ENCODE data around the gene FAM120A.
"Not testable (repeated sequence)": the region's sequence is repeated elsewhere in the genome, so short reads cannot be mapped to it uniquely, and the experiment has no call there.

The FAM120A gene, protein sequence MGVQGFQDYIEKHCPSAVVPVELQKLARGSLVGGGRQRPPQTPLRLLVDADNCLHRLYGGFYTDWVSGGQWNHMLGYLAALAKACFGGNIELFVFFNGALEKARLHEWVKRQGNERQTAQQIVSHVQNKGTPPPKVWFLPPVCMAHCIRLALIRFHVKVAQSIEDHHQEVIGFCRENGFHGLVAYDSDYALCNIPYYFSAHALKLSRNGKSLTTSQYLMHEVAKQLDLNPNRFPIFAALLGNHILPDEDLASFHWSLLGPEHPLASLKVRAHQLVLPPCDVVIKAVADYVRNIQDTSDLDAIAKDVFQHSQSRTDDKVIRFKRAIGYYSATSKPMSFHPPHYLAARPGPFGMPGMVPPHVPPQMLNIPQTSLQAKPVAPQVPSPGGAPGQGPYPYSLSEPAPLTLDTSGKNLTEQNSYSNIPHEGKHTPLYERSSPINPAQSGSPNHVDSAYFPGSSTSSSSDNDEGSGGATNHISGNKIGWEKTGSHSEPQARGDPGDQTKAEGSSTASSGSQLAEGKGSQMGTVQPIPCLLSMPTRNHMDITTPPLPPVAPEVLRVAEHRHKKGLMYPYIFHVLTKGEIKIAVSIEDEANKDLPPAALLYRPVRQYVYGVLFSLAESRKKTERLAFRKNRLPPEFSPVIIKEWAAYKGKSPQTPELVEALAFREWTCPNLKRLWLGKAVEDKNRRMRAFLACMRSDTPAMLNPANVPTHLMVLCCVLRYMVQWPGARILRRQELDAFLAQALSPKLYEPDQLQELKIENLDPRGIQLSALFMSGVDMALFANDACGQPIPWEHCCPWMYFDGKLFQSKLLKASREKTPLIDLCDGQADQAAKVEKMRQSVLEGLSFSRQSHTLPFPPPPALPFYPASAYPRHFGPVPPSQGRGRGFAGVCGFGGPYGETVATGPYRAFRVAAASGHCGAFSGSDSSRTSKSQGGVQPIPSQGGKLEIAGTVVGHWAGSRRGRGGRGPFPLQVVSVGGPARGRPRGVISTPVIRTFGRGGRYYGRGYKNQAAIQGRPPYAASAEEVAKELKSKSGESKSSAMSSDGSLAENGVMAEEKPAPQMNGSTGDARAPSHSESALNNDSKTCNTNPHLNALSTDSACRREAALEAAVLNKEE

DNA sequence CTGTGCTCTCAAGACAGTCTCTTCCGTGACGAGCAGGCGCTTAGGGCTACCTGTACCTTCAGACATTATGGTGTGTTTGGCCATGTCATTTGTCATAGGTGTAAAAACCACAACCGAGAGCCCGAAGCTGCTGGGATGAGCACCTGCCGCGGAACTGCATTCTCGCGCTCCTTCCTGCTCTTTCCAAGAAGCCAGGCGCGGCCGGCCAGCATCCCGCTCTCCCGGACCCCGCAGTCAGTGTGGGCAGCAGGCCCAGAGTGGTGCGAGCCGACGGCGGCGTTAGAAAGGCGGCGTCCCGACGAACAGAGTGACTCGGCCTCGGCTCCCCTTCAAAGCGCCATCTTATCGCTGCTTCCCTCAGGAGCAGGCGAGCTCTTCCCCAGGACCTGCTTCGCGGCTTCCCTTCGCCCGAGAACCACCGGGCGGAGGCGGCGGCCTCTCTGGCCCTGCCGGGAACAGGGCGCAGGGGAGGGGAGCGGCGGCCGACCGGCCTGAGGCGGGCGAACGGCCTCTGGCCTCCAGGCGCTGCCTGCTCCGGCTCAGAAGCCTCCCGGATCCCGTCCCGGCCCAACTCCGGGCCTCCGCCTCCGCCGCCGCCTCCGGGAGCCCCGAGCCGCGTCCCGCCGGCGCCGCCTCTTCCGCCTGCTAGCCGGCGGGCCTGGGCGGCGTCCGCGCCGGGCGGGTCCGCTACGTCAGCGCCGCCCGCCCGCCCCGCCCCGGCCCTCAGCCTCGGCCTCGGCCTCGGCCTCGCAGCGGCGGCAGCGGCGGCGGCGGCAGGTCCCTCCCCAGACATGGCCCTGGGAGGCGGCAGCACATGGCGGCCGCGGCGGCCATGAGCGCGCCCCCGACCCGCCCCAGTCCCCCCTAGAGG is at the start of gene FAM120A:
FAM120A (plus strand) TSS at position 741 of the 871 bp plus-strand sequence. CDS start 231 bp downstream, outside the sequence.
- peak; percentile 73 for DNase-seq

DNA sequence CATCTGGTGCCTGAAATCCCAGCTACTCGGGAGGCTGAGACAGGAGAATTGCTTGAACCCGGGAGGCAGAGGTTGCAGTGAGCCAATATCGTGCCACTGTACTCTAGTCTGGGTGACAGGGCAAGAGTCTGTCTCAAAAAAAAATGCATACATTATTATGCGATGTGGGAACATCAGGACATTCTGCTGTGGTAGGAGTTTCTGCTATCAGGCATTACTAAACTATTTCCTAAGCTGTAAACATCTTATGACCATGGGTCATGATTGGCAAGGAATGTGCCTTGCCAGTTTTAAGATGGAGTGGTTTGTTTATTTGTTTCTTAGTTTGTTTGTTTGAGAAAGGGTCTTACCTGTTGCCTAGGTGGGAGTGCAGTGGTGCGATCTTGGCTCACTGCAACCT is 45.1 kb upstream of the FAM120A start:
- no peak for DNase-seq

DNA sequence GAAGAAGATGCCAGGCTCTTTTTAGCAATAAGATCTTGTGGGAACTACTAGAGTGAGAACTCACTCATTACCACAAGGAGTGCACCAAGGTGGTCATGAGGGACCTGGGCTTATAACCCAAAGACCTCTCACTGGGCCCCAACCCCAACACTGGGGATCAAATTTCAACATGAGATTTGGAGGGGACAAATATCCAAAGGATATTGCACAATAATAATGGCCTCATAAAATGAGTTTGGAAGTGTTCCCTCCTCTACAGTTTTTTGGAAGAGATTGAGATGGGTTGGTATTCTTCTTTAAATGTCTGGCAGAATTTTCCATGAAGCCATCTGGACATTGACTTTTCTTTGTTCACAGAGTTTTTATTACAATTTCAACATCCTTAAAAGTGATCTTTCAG is 38.0 kb upstream of the FAM120A start:
- DNase-seq: no peak

DNA sequence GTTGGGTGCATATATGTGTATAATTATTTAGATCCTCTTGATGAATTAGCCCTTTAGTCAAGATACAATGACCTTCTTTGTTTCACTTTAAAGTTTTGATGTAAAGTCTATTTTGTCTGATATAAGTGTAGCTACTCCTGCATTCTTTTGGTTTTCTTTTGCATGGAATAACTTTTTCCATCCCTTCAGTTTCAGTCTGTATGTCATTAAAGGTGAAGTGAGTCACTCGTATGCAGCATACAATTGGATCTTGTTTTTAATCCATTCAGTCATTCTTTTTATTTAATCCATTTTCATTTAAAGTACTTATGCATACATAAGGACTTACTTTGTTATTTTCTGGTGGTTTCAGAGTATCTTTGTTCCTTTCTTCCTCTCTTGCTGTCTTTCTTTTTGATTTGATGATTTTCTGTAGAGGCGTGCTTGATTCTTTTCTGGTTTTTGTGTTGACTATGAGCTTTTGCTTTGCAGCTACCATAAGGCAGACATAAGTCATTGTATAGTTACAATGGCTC is 36.3 kb upstream of the FAM120A start:
- no peak for DNase-seq

DNA sequence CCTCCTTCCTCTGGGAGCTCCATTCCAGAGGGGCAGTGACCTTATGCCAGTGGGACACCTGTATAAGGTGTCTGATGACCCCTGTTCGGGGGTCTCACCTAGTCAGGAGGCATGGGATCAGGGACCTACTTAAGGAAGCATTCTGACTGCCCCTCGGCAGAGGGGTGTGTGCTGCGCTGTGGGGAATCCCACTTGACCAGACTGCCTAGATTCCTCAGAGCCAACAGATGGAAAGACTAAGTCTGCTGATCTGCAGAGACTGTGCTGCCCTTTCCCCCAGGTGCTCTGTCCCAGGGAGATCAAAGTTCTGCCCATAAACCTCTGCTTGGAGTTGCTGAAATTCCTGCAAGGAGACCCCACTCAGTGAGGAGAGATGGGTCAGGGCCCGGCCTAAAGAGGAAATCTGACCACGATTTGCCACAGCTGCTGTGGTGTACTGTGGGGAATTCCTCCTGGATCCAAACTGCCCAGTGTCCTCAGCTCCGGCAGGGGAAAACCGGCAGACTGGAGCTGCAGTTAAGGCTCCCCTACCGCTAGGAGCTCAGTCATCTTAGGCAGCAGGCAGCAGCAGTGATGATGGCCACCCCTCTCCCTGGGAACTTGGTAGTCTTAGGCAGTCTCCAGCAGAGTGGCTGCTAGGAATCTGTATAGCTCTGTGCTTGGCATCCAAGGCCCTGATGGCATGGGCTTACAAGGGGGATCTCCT is 34.8 kb upstream of the FAM120A start:
- no peak for DNase-seq

DNA sequence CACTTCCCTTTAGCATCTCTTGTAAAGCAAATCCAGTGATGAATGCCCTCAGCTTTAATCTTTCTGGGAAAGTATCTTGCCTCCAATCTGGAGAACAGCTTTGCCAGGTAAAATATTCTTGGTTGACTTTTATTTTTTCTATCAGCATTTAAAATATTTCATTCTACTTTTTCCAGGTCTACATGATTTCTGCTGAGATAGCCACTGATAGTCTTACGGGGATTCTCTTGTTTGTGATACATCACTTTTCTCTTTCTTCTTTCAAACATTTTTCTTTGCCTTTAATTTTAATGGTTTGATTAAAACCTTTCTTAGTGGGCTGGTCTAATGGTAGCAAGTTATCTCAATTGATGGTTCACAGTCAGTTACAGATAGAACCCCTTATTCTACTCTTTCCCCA is 33.9 kb upstream of the FAM120A start:
- no peak for DNase-seq

DNA sequence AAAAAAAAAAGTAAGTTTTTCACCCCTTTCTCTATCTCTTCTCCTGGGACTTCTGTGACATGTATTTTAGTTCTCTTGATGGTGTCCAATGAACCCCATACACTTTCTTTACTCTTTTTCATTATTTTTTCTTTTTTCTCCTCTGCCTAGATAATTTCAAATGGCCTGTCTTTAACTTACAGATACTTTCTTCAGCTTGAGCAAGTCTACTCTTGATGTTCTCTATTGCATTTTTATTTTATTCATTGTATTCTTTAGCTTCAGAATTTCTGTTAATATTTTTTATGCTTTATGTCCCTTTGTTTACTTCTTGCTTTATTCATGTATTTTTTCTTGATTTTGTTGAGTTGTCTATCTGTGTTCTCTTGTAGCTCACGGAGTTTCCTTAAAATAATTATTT is 32.5 kb upstream of the FAM120A start:
- DNase-seq: no peak

DNA sequence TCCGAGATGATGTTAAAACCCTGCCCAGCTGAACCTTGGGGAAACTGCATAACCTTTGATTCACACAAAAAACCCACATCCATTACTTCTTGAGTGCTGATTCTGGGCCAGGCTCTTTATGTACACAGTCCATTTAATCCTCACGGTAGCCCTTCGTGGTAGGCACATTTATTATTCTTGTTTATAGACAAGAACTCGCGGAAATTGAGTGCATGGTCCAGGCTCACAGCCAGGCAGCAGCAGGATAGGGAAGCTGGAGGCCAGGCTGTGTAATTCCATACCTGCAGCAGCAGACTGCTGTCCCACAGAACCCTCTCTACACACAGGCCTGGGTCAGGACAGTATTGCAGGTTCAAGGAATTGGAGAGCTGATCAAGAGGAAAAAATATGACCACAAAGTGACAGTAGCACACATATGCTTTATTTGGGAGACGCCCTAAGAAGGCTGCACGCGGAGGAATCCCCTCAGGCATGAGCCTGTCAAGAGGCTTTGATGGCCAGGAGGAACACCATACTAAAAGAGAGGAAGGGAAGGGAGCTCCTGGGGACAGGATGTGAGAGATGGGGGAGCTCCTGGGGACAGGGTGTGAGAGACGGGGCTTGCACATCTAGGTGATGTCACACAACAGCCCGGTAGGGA is 28.4 kb upstream of the FAM120A start:
- no peak for DNase-seq

DNA sequence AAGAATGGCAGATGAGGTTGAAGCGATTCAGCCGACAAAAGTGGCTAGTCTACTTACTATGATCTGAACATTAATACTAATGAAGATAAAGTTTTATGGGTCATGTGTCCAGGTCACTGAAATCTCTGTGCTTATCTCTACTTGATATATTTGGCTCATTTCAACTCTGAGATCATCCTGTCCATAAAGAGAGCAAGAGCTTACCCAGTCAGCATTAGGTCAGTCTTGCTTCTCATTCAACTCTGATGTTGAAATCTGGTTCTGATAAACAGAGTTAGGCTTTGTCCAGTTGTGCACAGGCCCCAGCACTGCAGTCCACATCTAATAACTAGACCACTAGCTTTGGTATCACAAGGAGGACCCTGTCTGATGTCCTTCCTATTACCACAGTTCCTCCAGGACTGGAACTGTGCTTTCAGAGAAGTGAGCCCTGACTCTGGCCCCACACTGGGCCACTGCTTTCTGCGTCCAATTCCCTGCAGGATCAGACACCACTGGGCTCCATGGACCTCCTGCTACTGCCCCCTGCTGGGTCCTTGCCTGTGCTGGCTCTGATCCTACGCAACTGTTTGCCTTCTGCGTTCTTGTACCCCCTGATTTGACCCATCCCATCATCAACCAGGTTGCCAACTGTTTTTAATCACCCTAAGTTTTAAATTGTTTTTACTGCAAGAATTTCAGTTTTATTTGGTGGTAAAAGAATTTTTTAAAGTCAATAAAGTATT is 23.7 kb upstream of the FAM120A start:
- no peak for DNase-seq

DNA sequence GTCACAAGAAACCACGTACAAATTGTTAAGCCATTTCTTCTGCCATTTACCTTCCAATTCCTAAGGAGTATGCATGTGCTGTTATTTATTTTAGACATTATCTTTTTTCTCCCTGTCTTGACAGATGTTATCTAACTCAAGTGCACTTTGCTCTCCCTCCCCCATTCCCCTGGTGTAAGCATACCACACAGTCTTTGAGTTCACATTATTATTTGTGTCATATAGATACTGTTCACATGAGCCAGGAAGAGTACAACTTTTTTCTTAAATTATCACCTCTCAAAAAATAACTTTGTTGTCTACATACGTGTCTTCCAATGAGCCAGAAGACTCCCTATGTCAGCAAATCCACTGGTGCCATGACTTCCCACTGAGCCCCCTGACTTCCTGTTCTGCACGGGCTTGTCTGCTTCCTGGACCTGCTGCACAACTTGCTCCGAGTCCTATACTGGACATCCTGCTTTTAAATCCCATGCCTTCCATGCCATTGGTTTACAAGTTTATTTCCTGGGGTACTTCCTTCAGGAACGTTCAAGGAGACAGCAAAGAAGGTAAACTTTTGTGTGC is 19.9 kb upstream of the FAM120A start:
- no peak for DNase-seq

DNA sequence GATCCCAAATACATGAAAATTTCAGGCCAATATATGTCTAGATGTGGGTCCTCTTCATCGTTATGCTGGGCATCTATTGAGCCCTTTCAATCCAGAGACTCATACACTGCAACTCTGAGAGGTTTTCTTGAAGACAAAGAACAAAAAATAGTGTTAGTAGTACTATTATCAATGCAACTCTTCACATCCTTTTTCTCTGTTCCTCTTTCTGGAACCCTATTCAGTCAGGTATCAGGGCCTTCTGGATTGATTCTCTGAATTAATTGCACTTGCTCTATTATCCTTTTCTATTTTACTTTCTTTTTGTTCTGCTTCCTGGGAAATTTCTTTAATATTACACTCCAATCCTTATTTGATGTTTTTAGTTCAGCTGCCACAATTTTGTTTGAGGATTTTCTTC is 18.5 kb upstream of the FAM120A start:
- no peak for DNase-seq

DNA sequence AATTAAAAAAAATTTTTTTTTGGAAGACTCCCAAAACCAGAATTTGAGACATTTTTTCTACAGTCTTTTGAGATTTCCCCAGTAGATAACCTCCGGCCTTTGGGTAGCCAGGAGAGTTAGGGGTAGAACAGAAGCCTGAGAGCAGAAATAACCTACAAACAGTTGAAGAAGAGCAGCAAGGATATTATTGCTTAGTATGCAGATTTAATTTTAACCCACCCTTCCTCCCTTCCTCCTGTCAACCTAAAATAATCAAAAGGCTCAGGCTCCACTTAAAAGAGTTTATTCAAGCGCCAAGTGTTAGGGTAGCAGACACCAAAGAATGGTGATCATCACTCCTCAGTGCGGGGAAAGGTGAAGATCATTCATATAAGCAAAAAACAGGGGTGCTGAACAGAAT is 17.4 kb upstream of the FAM120A start:
- DNase-seq: no peak

DNA sequence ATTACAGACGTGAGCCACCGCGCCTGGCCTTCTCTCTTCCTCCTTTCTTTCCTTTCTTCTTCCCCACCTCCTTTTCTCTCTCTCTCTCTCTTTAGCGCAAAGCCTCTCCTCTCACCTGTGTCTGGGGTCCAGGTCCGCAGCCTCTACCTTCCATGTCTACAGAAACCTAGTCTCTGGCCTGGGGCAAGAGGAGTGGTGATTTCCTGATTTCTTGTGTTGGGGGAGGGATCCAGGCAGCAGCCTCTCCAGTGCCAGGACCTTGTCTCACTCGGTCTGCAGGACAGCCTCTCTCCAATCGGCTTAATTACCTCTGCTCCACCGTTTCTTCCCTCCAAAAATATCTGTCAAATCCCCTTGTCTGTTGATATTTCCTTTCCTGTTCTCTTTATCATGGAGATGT is 16.1 kb upstream of the FAM120A start:
- no peak for DNase-seq

DNA sequence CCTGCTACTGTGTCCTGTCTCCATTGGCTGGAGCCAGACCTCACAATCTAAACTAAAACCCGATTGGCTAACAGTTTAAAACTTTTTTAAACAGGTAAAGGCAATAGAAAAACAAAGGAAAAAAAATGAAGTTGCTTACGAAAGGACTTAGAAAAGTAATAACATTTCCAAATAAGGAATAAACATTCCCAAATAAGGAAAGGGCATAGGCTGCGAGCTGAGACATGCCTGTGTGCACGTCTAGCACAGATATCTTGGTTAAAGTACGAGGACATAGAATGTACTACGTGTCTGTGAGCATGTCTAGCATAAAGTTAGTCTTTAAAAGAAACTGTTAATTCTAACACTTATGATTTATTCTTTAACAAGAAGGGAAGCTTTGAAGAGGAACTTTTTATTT is 15.3 kb upstream of the FAM120A start:
- no peak for DNase-seq

DNA sequence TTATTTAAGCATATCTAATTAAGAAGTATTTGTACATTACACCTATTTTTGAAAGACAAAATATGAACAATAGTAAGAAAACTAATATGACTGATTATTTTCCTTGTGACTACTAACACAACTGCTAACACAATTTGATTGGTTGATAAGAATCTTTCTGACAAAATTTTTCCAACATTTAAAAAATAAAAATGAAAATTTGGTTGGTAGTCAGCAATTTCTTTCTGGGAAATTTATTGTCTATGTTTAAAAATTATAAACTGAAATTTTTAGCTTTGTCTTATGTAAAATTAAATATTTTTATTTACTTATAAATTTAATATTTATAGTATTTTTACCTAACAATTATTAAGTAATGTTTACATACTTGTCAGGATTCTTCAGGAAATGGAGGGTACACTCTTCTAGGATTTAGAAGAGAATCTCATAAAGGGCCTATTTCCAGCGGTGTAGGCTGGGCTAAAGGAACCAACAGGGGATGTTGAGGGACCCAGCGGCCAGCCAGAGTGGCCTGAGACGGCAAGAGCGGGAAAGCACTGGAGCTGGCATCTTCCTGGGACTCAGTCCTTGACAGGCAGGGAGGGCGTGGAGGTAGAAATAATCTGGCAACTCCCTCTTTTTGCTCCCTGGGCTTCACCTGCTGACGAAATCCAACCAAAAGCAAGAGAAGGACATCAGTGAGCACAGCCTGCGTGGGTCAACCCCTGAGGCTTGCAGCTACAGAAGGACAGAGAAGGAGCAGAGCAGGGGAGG is 14.7 kb upstream of the FAM120A start:
- DNase-seq: no peak

DNA sequence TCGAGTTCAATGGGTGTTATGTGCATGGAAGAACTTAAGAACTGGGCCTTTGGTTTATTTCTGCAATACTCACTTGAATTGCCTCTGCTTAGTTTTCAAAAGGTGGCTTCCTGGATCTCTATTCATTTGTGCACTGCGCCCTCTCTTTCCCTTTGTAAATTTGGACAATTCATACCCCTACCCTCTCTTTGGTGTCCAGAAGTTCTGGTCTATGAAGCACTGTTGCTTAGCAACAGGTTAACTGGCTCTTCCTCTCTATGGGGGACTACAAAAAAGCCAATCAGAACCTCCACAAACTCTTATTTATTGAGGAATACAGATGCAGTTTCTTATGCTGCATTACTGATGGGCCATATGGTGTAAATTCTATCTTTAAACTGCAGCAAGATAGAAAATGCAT is 13.5 kb upstream of the FAM120A start:
- DNase-seq: no peak

DNA sequence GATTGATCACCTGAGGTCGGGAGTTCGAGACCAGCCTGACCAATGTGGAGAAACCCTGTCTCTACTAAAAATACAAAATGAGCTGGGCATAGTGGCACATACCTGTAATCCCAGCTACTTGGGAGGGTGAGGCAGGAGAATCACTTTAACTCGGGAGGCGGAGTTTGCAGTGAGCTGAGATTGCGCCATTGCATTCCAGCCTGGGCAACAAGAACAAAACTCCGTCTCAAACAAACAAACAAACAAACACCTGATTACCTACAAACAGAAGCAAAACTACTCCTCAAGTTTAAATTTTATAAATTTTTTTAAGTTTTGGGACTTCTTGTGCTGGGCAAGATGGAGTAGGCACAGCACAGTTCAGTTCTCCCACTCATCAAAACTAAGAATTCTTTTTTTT is 12.2 kb upstream of the FAM120A start:
- not testable (repeated sequence) for DNase-seq

DNA sequence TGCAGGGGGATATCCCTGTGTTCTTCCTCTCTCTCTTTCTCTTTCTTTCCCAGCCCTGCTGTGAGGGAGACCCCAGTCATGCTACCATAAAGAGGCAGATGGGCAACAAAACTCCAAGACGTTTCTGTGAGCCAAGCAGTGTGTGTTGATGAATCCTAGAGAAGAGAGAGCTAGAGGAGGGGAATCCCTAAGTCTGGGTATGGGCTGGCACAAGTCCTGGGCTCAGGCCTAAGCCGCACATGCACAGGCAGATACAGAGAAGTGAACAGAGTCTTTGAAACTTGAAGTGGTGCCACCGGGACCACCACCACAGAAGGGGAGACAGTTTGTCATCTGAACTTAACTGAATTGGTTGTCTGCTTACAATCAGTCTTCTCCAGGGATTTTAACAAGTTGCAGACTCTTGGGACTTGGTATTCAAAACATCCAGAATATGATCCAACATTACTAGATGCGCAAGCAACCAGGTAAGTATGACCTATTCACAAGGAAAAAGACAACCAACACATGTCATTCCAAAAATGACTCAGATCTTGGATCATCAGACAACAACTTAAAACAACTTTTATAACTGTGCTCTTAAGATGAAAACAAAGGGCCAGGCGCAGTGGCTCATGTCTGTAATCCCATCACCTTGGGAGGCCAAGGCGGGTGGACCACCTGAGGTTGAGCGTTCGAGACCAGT is 10.4 kb upstream of the FAM120A start:
- no peak for DNase-seq

DNA sequence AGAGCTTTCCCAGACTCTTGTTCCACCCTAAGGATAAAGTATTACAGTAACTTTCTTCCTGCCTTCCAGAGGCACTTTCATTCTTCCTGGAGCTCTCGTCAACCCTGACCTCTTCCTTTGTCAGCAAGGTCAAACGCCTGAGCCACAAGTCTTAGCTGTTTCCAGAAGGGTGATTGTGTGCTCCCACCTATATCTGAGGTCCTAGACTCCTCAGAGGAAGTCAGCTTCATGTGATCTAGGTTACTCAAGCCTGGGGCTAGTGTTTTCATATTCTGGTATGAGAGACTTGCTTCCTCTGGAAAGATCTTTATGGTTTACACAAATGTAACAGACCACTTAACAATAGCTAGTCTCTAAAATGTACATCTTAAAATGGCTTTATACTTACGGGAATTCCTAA is 5.4 kb upstream of the FAM120A start:
- no peak for DNase-seq

All from NCI-H146 (cell line).